Measurements from ENCODE around the gene KLHDC1. TPM values are rescaled to one million over a fixed set of nuclear protein-coding genes. Genes with fewer than 3 reads are reported as not detected.

The KLHDC1 gene
- polyA plus RNA-seq, 3 donors: 0.92 to 1.6 (median 1.5) TPM

DNA sequence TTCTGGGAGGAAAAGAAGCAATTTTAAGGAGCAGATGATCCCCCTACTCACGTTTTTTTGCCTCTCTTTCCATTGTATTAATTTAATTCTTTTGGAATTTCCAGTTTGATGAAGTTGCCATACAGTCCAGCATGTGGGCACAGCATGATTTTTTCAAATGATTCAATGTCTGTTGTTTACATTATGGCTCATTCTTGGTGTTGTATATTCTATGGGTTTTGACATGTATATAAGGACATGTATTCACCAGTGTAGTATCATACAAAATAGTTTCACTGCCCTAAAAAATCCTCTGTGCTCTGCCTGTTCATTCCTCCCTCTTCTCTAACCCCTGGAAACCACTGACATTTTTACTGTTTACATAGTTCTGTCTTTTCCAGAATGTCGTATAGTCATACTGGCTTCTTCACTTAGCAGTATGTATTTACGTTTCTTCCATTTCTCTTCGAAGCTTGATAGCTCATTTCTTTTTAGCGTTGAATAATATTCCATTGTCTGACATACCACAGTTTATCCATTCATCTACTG lies 61.7 kb downstream of the KLHDC1 start:
- DNase-seq: no peak
- Histone ChIP-seq H3K27me3 (ENCODE audit: control insufficient read depth in 2 of 2, insufficient read depth in 2 of 2, low read length in 2 of 2) (no peaks in the 10 kb centered on the region), H3K36me3 (replicated peaks in 1 of 2; ENCODE audit: control insufficient read depth in 1 of 2, insufficient read depth in 2 of 2, low read length in 2 of 2) (no peaks in the 10 kb centered on the region), H3K27ac (ENCODE audit: low read depth in 1 of 2, low read length in 2 of 2) (no peak overlapping the region), H3K4me1 (ENCODE audit: control insufficient read depth in 1 of 2, insufficient read depth in 2 of 2, low read length in 2 of 2) (no peaks in the 10 kb centered on the region), H4K20me1 (ENCODE audit: insufficient read depth, low read length) (no peaks in the 10 kb centered on the region), H3K79me2 (ENCODE audit: insufficient read depth, low read length) (no peaks in the 10 kb centered on the region), H3K4me3 (replicated peaks in 1 of 3; ENCODE audit: low read depth in 2 of 3, low read length in 3 of 3) (no peak overlapping the region), H3K9ac (ENCODE audit: insufficient read depth, low read length, poor library complexity, severe bottlenecking) (no peak overlapping the region), H3K4me2 (replicated peaks; ENCODE audit: extremely low read depth, low read length, poor library complexity, severe bottlenecking) (no peak overlapping the region), H2AFZ (ENCODE audit: insufficient read depth, low read depth, low read length, poor library complexity, severe bottlenecking) (no peak overlapping the region), H3K9me3 (replicated peaks in 1 of 2; ENCODE audit: control insufficient read depth in 1 of 2, insufficient read depth in 1 of 2, low read length in 2 of 2) (no peaks in the 10 kb centered on the region)
- TF ChIP-seq, protein P1, sequence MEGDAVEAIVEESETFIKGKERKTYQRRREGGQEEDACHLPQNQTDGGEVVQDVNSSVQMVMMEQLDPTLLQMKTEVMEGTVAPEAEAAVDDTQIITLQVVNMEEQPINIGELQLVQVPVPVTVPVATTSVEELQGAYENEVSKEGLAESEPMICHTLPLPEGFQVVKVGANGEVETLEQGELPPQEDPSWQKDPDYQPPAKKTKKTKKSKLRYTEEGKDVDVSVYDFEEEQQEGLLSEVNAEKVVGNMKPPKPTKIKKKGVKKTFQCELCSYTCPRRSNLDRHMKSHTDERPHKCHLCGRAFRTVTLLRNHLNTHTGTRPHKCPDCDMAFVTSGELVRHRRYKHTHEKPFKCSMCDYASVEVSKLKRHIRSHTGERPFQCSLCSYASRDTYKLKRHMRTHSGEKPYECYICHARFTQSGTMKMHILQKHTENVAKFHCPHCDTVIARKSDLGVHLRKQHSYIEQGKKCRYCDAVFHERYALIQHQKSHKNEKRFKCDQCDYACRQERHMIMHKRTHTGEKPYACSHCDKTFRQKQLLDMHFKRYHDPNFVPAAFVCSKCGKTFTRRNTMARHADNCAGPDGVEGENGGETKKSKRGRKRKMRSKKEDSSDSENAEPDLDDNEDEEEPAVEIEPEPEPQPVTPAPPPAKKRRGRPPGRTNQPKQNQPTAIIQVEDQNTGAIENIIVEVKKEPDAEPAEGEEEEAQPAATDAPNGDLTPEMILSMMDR (IDR thresholded peaks at IDR 0.05): no peak
- peaks cover 0 to 2% (median 2%) of the 10 kb centered on the region in 3 donors for H3K27me3 Mint-ChIP-seq (ENCODE audit: low read depth in 3 of 3)
- no peak overlapping the region for H3K4me3 Mint-ChIP-seq
- peak overlapping the region in 1 of 7 donors; percentile 65 for H3K27ac Mint-ChIP-seq
- intact Hi-C loops (cut with micrococcal nuclease): no loop called here
- H3K9me3 Mint-ChIP-seq: peaks cover 0 to 3% (median 0%) of the 10 kb centered on the region in 7 donors
- no peaks in the 10 kb centered on the region for H3K4me1 Mint-ChIP-seq
- no peaks in the 10 kb centered on the region for H3K36me3 Mint-ChIP-seq
- WGBS (ENCODE audit: insufficient coverage): no CpG with 5 or more reads among the region's 5 CpGs

- no peak overlapping the region for H3K4me3 Mint-ChIP-seq
Observed at GRCh38 chr14:49755378-49755777, 62.5 kb downstream of the KLHDC1 start.

More at GRCh38 chr14:49755378-49755777, 62.5 kb downstream of the KLHDC1 start:
- H3K4me1 ChIP-seq (ENCODE audit: control insufficient read depth in 1 of 2, insufficient read depth in 2 of 2, low read length in 2 of 2): no peaks in the 10 kb centered on the region
- H3K9me3 Mint-ChIP-seq: peaks cover 0 to 3% (median 0%) of the 10 kb centered on the region in 7 donors
- peaks cover 2 to 3% (median 2%) of the 10 kb centered on the region in 3 donors for H3K27me3 Mint-ChIP-seq (ENCODE audit: low read depth in 3 of 3)
- H3K9me3 ChIP-seq (replicated peaks in 1 of 2; ENCODE audit: control insufficient read depth in 1 of 2, insufficient read depth in 1 of 2, low read length in 2 of 2): no peaks in the 10 kb centered on the region
- no peaks in the 10 kb centered on the region for H4K20me1 ChIP-seq (ENCODE audit: insufficient read depth, low read length)
- H2AFZ ChIP-seq (ENCODE audit: insufficient read depth, low read depth, low read length, poor library complexity, severe bottlenecking): no peak overlapping the region
- H3K4me3 ChIP-seq (replicated peaks in 1 of 3; ENCODE audit: low read depth in 2 of 3, low read length in 3 of 3): no peak overlapping the region
- no peak for DNase-seq
- no peak overlapping the region for H3K27ac ChIP-seq (ENCODE audit: low read depth in 1 of 2, low read length in 2 of 2)
- no peaks in the 10 kb centered on the region for H3K36me3 Mint-ChIP-seq
- intact Hi-C loops (cut with micrococcal nuclease): no loop called here
- H3K79me2 ChIP-seq (ENCODE audit: insufficient read depth, low read length): no peaks in the 10 kb centered on the region
- no peaks in the 10 kb centered on the region for H3K36me3 ChIP-seq (replicated peaks in 1 of 2; ENCODE audit: control insufficient read depth in 1 of 2, insufficient read depth in 2 of 2, low read length in 2 of 2)
- no peaks in the 10 kb centered on the region for H3K4me1 Mint-ChIP-seq
- H3K9ac ChIP-seq (ENCODE audit: insufficient read depth, low read length, poor library complexity, severe bottlenecking): no peak overlapping the region
- H3K27ac Mint-ChIP-seq: no peak overlapping the region
- H3K27me3 ChIP-seq (ENCODE audit: control insufficient read depth in 2 of 2, insufficient read depth in 2 of 2, low read length in 2 of 2): no peaks in the 10 kb centered on the region
- no peak overlapping the region for H3K4me2 ChIP-seq (replicated peaks; ENCODE audit: extremely low read depth, low read length, poor library complexity, severe bottlenecking)
- TF ChIP-seq, protein P1 (IDR thresholded peaks at IDR 0.05): no peak
- no CpG with 5 or more reads among the region's 3 CpGs for WGBS (ENCODE audit: insufficient coverage)

Data from CD14-positive monocyte (primary cell).